KMS-11 (cell line): ENCODE data around the gene CREBL2.
A peak's percentile ranks its signal among the peaks of the same experiment; 100 is the strongest.

ENCODE experiments used
- H2AFZ ChIP-seq: fragments of 200-600 bp; sonication (generic); 2 replicates; pipeline ENCODE4 v1.6.1; 2016; ENCODE audit warnings: antibody characterized with exemption, mixed run types, low read depth
- H3K27ac ChIP-seq: fragments of 200-600 bp; sonication (generic); 2 replicates; pipeline ENCODE4 v1.6.1; 2016; ENCODE audit warnings: mild to moderate bottlenecking, mixed run types
- H3K27me3 ChIP-seq: fragments of 200-600 bp; sonication (generic); 2 replicates; pipeline ENCODE4 v1.6.1; 2017; ENCODE audit warnings: mild to moderate bottlenecking, low read depth, mixed run types, moderate library complexity; ENCODE audit not compliant: insufficient read depth
- H3K36me3 ChIP-seq: fragments of 200-600 bp; sonication (generic); 2 replicates; pipeline ENCODE4 v1.6.1; 2017; ENCODE audit warnings: mild to moderate bottlenecking, mixed run types; ENCODE audit not compliant: insufficient read depth
- H3K4me1 ChIP-seq: fragments of 200-600 bp; sonication (generic); 2 replicates; pipeline ENCODE4 v1.6.1; 2016; ENCODE audit warnings: mild to moderate bottlenecking, low read depth, mixed run types; ENCODE audit not compliant: poor library complexity, severe bottlenecking
- H3K4me2 ChIP-seq: fragments of 200-600 bp; sonication (generic); 2 replicates; pipeline ENCODE4 v1.7.0; 2016; ENCODE audit warnings: mild to moderate bottlenecking, mixed run types
- H3K4me3 ChIP-seq: fragments of 200-600 bp; sonication (generic); IDR thresholded peaks from 2 replicates; pipeline ENCODE4 v1.6.1; 2017; ENCODE audit warnings: low read depth, low read length, mixed read lengths; ENCODE audit not compliant: insufficient read depth
- H3K79me2 ChIP-seq: fragments of 200-600 bp; sonication (generic); 2 replicates; pipeline ENCODE4 v1.6.1; 2016; ENCODE audit warnings: low read depth, mixed run types; ENCODE audit not compliant: insufficient read depth
- H3K9ac ChIP-seq: fragments of 200-600 bp; sonication (generic); 2 replicates; pipeline ENCODE4 v1.6.1; 2016; ENCODE audit warnings: mild to moderate bottlenecking, mixed run types
- H4K20me1 ChIP-seq: fragments of 200-600 bp; sonication (generic); 2 replicates; pipeline ENCODE4 v1.6.1; 2016; ENCODE audit warnings: mild to moderate bottlenecking, mixed run types; ENCODE audit not compliant: insufficient read depth
- CTCF ChIP-seq: fragments of 200-600 bp; sonication (generic); conservative IDR thresholded peaks from 2 replicates; pipeline ENCODE4 v1.6.1; 2017; ENCODE audit warnings: low read depth, mild to moderate bottlenecking, antibody characterized with exemption, low read length, moderate library complexity, mixed read lengths

The CREBL2 gene, protein sequence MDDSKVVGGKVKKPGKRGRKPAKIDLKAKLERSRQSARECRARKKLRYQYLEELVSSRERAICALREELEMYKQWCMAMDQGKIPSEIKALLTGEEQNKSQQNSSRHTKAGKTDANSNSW

GRCh38 chr12:12611512-12612306, at the start of gene CREBL2:
Gene CREBL2 (plus strand): TSS chr12:12611876. CDS start chr12:12612173, 297 bp downstream.
- no peaks in the 10 kb centered on the region for H3K27me3 ChIP-seq
- H2AFZ ChIP-seq = peak within 1 kb of the TSS; percentile 96
- no peak within 1 kb of the TSS for H3K4me3 ChIP-seq
- H3K9ac ChIP-seq = peak within 1 kb of the TSS; percentile 81
- peak within 1 kb of the TSS; percentile 84 for H3K4me2 ChIP-seq
- no peaks in the 10 kb centered on the region for H4K20me1 ChIP-seq
- H3K36me3 ChIP-seq = no peaks in the 10 kb centered on the region
- peak within 1 kb of the TSS; percentile 87 for H3K27ac ChIP-seq
- TF ChIP-seq CTCF = no peak
- H3K4me1 ChIP-seq = peaks cover 16% of the 10 kb centered on the region
- H3K79me2 ChIP-seq = no peaks in the 10 kb centered on the region; the same call in 1 of the 2 replicates

- Histone ChIP-seq H3K4me1 (peaks cover 37% of the 10 kb centered on the region), H3K79me2 (peaks cover 47% of the 10 kb centered on the region), H3K4me3 (no peak overlapping the region), H3K9ac (peak overlapping the region; percentile 99), H2AFZ (peak overlapping the region; percentile 30; the same call in 1 of the 2 replicates), H4K20me1 (no peaks in the 10 kb centered on the region), H3K36me3 (no peaks in the 10 kb centered on the region), H3K4me2 (no peak overlapping the region), H3K27me3 (no peaks in the 10 kb centered on the region), H3K27ac (peak overlapping the region; percentile 99)
- no peak for TF ChIP-seq CTCF
These were observed 49.6 kb upstream of the CREBL2 start for GRCh38 chr12:12562016-12562483.

DNA sequence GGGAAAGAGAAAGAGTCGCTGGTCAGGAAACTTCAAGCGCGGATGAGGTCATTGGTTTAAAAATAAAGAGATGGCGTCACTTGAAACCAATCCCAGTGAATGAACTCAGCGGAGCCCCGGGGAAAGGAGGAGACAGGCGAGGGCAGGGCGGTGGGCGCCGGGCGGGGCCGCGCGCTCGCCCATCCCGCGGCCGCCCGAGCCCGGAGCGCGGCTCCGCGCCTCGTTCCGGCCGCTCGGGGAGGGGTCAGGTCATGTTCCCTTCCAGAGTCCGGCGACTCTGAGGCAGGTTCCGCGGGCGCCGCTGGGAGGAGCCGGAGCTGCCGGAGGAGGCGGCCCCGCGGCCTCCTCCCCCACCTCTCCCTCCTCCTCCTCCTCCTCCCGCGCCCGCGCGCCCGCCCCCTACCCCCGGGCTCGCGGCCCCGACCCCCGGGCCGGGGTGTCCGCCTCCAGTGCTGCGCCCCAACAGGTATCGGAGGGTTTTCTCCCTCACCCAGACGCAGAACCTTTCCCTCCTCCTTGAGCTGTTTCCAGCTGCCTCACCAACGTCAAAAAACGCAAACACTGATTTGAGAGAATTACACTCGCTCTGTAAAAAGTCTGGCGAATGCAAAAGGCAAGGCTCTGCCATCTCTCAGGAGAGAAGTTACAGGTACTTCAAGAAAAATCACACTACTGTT, 49.0 kb upstream of the CREBL2 start, which contains the start of gene DUSP16:
Gene DUSP16, minus strand, starts transcription at position 279 of the 677 bp plus-strand sequence. CDS start 41,765 bp downstream, outside the sequence.
- H3K27me3 ChIP-seq = no peaks in the 10 kb centered on the region
- no peak for TF ChIP-seq CTCF
- H3K4me3 ChIP-seq = no peak within 1 kb of the TSS
- peaks cover 33% of the 10 kb centered on the region for H3K4me1 ChIP-seq
- no peaks in the 10 kb centered on the region for H4K20me1 ChIP-seq
- peak within 1 kb of the TSS; percentile 99 for H3K9ac ChIP-seq
- H2AFZ ChIP-seq = peak within 1 kb of the TSS; percentile 69
- H3K36me3 ChIP-seq = no peaks in the 10 kb centered on the region
- H3K4me2 ChIP-seq = peak within 1 kb of the TSS; percentile 72
- peaks cover 40% of the 10 kb centered on the region for H3K79me2 ChIP-seq
- peak within 1 kb of the TSS; percentile 99 for H3K27ac ChIP-seq

- Histone ChIP-seq H2AFZ (peak overlapping the region; percentile 69), H3K9ac (peak overlapping the region; percentile 99), H4K20me1 (no peaks in the 10 kb centered on the region), H3K79me2 (peaks cover 33% of the 10 kb centered on the region), H3K27me3 (no peaks in the 10 kb centered on the region), H3K27ac (peak overlapping the region; percentile 99), H3K4me1 (peaks cover 26% of the 10 kb centered on the region), H3K4me2 (peak overlapping the region; percentile 72), H3K4me3 (no peak overlapping the region), H3K36me3 (no peaks in the 10 kb centered on the region)
- TF ChIP-seq CTCF = no peak
These were observed 48.3 kb upstream of the CREBL2 start for GRCh38 chr12:12563290-12563928.
